Heart right ventricle (tissue), 16 donors: ENCODE measurements around the gene C2orf76. TPM values are rescaled to one million over a fixed set of nuclear protein-coding genes. Genes with fewer than 3 reads are reported as not detected.

Source experiments
- ATAC-seq, 8 donors: fragments of 200-7000 bp; cut with Tn5 transposase; one replicate each; pipeline ENCODE4 v1.9.1; 2020; ENCODE audit warnings: mild to moderate bottlenecking in 8 of 8, moderate library complexity in 8 of 8, moderate number of reproducible peaks in 1 of 8
- DNase-seq, 2 donors: peaks; one replicate each; pipeline ENCODE4 v3.0.0-alpha.2; 2020
- H3K27ac ChIP-seq, 10 donors: fragments of 200-600 bp; sonication (generic) in 2 of 10; one replicate each; pipeline versions ENCODE4 v1.5.0 to v1.8.0; 2020 to 2022; ENCODE audit warnings: mild to moderate bottlenecking in 3 of 10
- H3K27me3 ChIP-seq, 7 donors: fragments of 200-600 bp; one replicate each; pipeline ENCODE4 v1.8.0; 2021 to 2022; ENCODE audit warnings: mild to moderate bottlenecking in 2 of 7
- H3K36me3 ChIP-seq, 9 donors: fragments of 200-600 bp; sonication (generic) in 1 of 9; one replicate each; pipeline versions ENCODE4 v1.5.0 to v1.8.0; 2020 to 2022; ENCODE audit warnings: mild to moderate bottlenecking in 2 of 9
- H3K4me1 ChIP-seq, 9 donors: fragments of 200-600 bp; sonication (generic) in 1 of 9; one replicate each; pipeline versions ENCODE4 v1.5.0 to v1.8.0; 2020 to 2022; ENCODE audit warnings: mild to moderate bottlenecking in 4 of 9
- H3K4me3 ChIP-seq, 10 donors: fragments of 200-600 bp; sonication (generic) in 2 of 10; one replicate each; pipeline versions ENCODE4 v1.5.0 to v1.8.0; 2020 to 2022; ENCODE audit warnings: mild to moderate bottlenecking in 7 of 10, moderate library complexity in 2 of 10
- H3K9me3 ChIP-seq, 11 donors: fragments of 200-600 bp in 10 of 11; sonication (generic) in 2 of 11; one replicate each; pipeline versions ENCODE4 v1.5.0 to v1.8.0; 2013 to 2022; ENCODE audit warnings: mild to moderate bottlenecking in 2 of 11, control low read depth in 1 of 11, moderate library complexity in 1 of 11
- CTCF ChIP-seq, 9 donors: fragments of 200-600 bp; sonication (generic) in 2 of 9; IDR thresholded peaks; one replicate each; pipeline versions ENCODE4 v1.5.0 to v1.8.0; 2021 to 2022; ENCODE audit warnings: antibody characterized with exemption in 9 of 9, mild to moderate bottlenecking in 5 of 9, moderate library complexity in 1 of 9
- WGBS, 2 donors: extraction: QIAGEN DNeasy Blood & Tissue Kit; methylation state at CpG; one replicate each; pipeline ENCODE4 v1.1.7; 2013; ENCODE audit warnings: inconsistent platforms in 1 of 2; 5-methylcytosine and 5-hydroxymethylcytosine counted together
- intact Hi-C, 10 donors: fragments of 100-400 bp; cut with DNase I; formaldehyde crosslinking; loops; one replicate each; pipeline versions ENCODE4 v1.11.1 to v1.14.2; 2022
- polyA plus RNA-seq, 2 donors: library from polyadenylated mRNA; stranded (reverse); fragments of 200-250 nt; gene quantifications; one replicate each; pipeline ENCODE4 v1.2.3, GENCODE V29; 2013
- total RNA-seq, 10 donors: library from RNA; stranded (reverse); fragmentation: NEBNext Ultra II Directional in 3 of 10; extraction: Animal tissue kit (Norgen Biotek cat#: 25700) in 3 of 10; gene quantifications; one replicate each; pipeline versions ENCODE4 v1.2.1 to v1.2.4, GENCODE V29; 2021 to 2023
- donor health status: Arrhythmogenic right ventricular cardiomyopathy.
- donor health status: ischemic (EF 13 %, LVEDD 7.1; RV severe dilation, severe dysfunction).
- donor health status: healthy with polysubstance abuse.
- donor health status: DM: no; HTN: yes; CAD: no.
- donor health status: DM: no; HTN: no; CAD: no.
- donor health status: ischemic (EF 25% LVEDD 6.9; RV normal size, moderate dysfunction).
- donor health status: ischemic (EF 25% LVEDD 5.7; RV mildly dilated, moderate dysfunction).
- donor health status: healthy.
- donor health status: DM: yes; HTN: yes; CAD: no.
- donor health status: Ischemic cardiomyopathy.
- donor health status: ischemic (EF 35%, LVEDD 5.7; RV mildly dilated, moderate dysfunction).
- donor health status: nonischemic (EF 11% LVEDD 7.7; RV severe dilation, severe dysfunction).
- donor health status: DM: yes; HTN: yes; CAD: no.
- donor health status: PGD.
- donor health status: ischemic (EF 29% LVEDD 5.4; RV normal size, mild dysfunction).
- donor health status: nonischemic (EF 23%, LVEDD 6.1; RV moderate dilation, normal function).

C2orf76 gene
- total and polyA plus RNA-seq, 12 donors, result 5.1 to 12.2 (median 8.4) TPM

GRCh38 chr2:119383410-119384140, 16.9 kb upstream of the C2orf76 start:
- WGBS, 2 donors, result 76 to 80% methylated on average over 6 of the region's 6 CpGs
- ATAC-seq (no peak), DNase-seq (no peak)
- intact Hi-C loops, result no loop called here
- H3K4me3 ChIP-seq, result no peak overlapping the region
- no peak for TF ChIP-seq CTCF (IDR thresholded peaks at IDR 0.05)
- no peaks in the 10 kb centered on the region for H3K36me3 ChIP-seq
- H3K27ac ChIP-seq, result no peak overlapping the region
- H3K9me3 ChIP-seq, result no peaks in the 10 kb centered on the region
- peaks cover 4 to 20% (median 15%) of the 10 kb centered on the region in 9 donors for H3K4me1 ChIP-seq
- H3K27me3 ChIP-seq, result no peaks in the 10 kb centered on the region

GRCh38 chr2:119378566-119378965, 11.9 kb upstream of the C2orf76 start:
- Histone ChIP-seq H3K4me1 (peaks cover 0 to 3% (median 0%) of the 10 kb centered on the region in 9 donors), H3K27me3 (no peaks in the 10 kb centered on the region), H3K9me3 (peaks cover 0 to 13% (median 0%) of the 10 kb centered on the region in 11 donors), H3K27ac (no peak overlapping the region), H3K4me3 (no peak overlapping the region), H3K36me3 (peaks cover 0 to 19% (median 13%) of the 10 kb centered on the region in 9 donors)
- no peak for ATAC-seq
- intact Hi-C loops, result no loop called here
- 90 to 93% methylated on average over 6 of the region's 6 CpGs for WGBS, 2 donors
- no peak for DNase-seq
- no peak for TF ChIP-seq CTCF (IDR thresholded peaks at IDR 0.05)

- H3K4me3 ChIP-seq, result no peak overlapping the region
- no peaks in the 10 kb centered on the region for H3K4me1 ChIP-seq
- no peaks in the 10 kb centered on the region for H3K27me3 ChIP-seq
- DNase-seq (no peak), ATAC-seq (no peak)
- intact Hi-C loops, result no loop called here
- H3K27ac ChIP-seq, result no peak overlapping the region
- TF ChIP-seq CTCF (IDR thresholded peaks at IDR 0.05), result no peak
- H3K36me3 ChIP-seq, result peaks cover 2 to 25% (median 19%) of the 10 kb centered on the region in 9 donors
- peaks cover 0 to 18% (median 0%) of the 10 kb centered on the region in 11 donors for H3K9me3 ChIP-seq
- WGBS, 2 donors, result 57 to 58% methylated on average over 5 of the region's 5 CpGs
Observed at GRCh38 chr2:119377993-119378345, 11.3 kb upstream of the C2orf76 start.

GRCh38 chr2:119377294-119377992, 10.8 kb upstream of the C2orf76 start:
- Histone ChIP-seq H3K36me3 (peaks cover 6 to 30% (median 24%) of the 10 kb centered on the region in 9 donors), H3K9me3 (peaks cover 0 to 19% (median 0%) of the 10 kb centered on the region in 11 donors), H3K27ac (no peak overlapping the region), H3K4me1 (no peaks in the 10 kb centered on the region), H3K4me3 (no peak overlapping the region), H3K27me3 (no peaks in the 10 kb centered on the region)
- intact Hi-C loops, result no loop called here
- ATAC-seq, result no peak
- DNase-seq, result no peak
- 89% methylated on average over 7 of the region's 7 CpGs for WGBS, 2 donors
- no peak for TF ChIP-seq CTCF (IDR thresholded peaks at IDR 0.05)
